Astrocyte (in vitro differentiated cells and primary cell): ENCODE results near the gene TERT. TPM values are rescaled to one million over a fixed set of nuclear protein-coding genes. Genes with fewer than 3 reads are reported as not detected.

Source experiments
- DNase-seq: peaks from one replicate; pipeline ENCODE4 v3.0.0-alpha.2; 2010; ENCODE audit warnings: low read depth
- FAIRE-seq: peaks from 2 replicates; lab custom pipeline; 2011; peaks lifted over from hg19 to GRCh38; lab: Jason Lieb, UNC
- H2AFZ ChIP-seq: 2 replicates; pipeline ENCODE4 v1.6.0; 2012; ENCODE audit warnings: low read depth, low read length, inconsistent platforms
- H3K27ac ChIP-seq: 2 replicates; pipeline ENCODE4 v1.5.1; 2011; ENCODE audit warnings: low read depth, low read length, inconsistent platforms
- H3K27me3 ChIP-seq: 2 replicates; pipeline ENCODE4 v1.6.0; 2011; ENCODE audit warnings: low read length, inconsistent platforms; ENCODE audit not compliant: insufficient read depth
- H3K36me3 ChIP-seq: 2 replicates; pipeline ENCODE4 v1.5.1; 2011; ENCODE audit warnings: low read length, inconsistent platforms; ENCODE audit not compliant: insufficient read depth
- H3K4me1 ChIP-seq: 2 replicates; pipeline ENCODE4 v1.5.1; 2011; ENCODE audit warnings: low read length, inconsistent platforms; ENCODE audit not compliant: insufficient read depth
- H3K4me2 ChIP-seq: 2 replicates; pipeline ENCODE4 v1.6.0; 2012; ENCODE audit warnings: low read length, inconsistent platforms
- H3K4me3 ChIP-seq: 2 replicates; pipeline ENCODE4 v1.5.1; 2011; ENCODE audit warnings: low read depth, mild to moderate bottlenecking, low read length, inconsistent platforms; ENCODE audit not compliant: insufficient read depth
- H3K79me2 ChIP-seq: 2 replicates; pipeline ENCODE4 v1.6.0; 2012; ENCODE audit warnings: mild to moderate bottlenecking, low read length, inconsistent platforms; ENCODE audit not compliant: insufficient read depth
- H3K9ac ChIP-seq: 2 replicates; pipeline ENCODE4 v1.6.0; 2012; ENCODE audit warnings: mild to moderate bottlenecking, low read length, inconsistent platforms
- H3K9me3 ChIP-seq: 2 replicates; pipeline ENCODE4 v1.5.1; 2012; ENCODE audit warnings: low read depth, mild to moderate bottlenecking, low read length, inconsistent platforms; ENCODE audit not compliant: insufficient read depth
- H4K20me1 ChIP-seq: 2 replicates; pipeline ENCODE4 v1.6.0; 2012; ENCODE audit warnings: low read length, inconsistent platforms; ENCODE audit not compliant: insufficient read depth
- H3K27ac Mint-ChIP-seq: one replicate; pipeline ENCODE4 v1.8.0; 2021; ENCODE audit warnings: mild to moderate bottlenecking, mixed read lengths; ENCODE audit not compliant: unreplicated experiment
- H3K27me3 Mint-ChIP-seq: one replicate; pipeline ENCODE4 v1.8.0; 2021; ENCODE audit warnings: low read depth, mixed read lengths; ENCODE audit not compliant: unreplicated experiment
- H3K36me3 Mint-ChIP-seq: one replicate; pipeline ENCODE4 v1.8.0; 2021; ENCODE audit warnings: low read depth, mixed read lengths; ENCODE audit not compliant: unreplicated experiment
- H3K4me1 Mint-ChIP-seq: one replicate; pipeline ENCODE4 v1.8.0; 2021; ENCODE audit warnings: low read depth, mixed read lengths; ENCODE audit not compliant: unreplicated experiment
- H3K4me3 Mint-ChIP-seq: one replicate; pipeline ENCODE4 v1.8.0; 2021; ENCODE audit warnings: mild to moderate bottlenecking, moderate library complexity, mixed read lengths; ENCODE audit not compliant: unreplicated experiment
- H3K9me3 Mint-ChIP-seq: one replicate; pipeline ENCODE4 v1.8.0; 2021; ENCODE audit warnings: mild to moderate bottlenecking, mixed read lengths; ENCODE audit not compliant: unreplicated experiment
- CTCF ChIP-seq: IDR thresholded peaks from 2 replicates; pipeline ENCODE4 v1.5.1; 2011; ENCODE audit warnings: low read depth, mild to moderate bottlenecking, inconsistent platforms, low read length, moderate library complexity; ENCODE audit not compliant: insufficient read depth
- EZH2 ChIP-seq: IDR thresholded peaks from 2 replicates; pipeline ENCODE4 v1.6.1; 2012; ENCODE audit warnings: mild to moderate bottlenecking, low read length, inconsistent platforms; ENCODE audit not compliant: insufficient read depth
- total RNA-seq: library from RNA; stranded (reverse); gene quantifications from 2 replicates; pipeline ENCODE4 v1.2.1, GENCODE V29; 2021

Gene TERT
- total RNA-seq, 1 donor from 2014 or later, result 0.50 TPM

GRCh38 chr5:1210832-1211251 lies 84.0 kb downstream of the TERT start:
- peaks cover 5% of the 10 kb centered on the region for H3K4me1 Mint-ChIP-seq
- Histone ChIP-seq H4K20me1 (no peaks in the 10 kb centered on the region), H3K27me3 (no peaks in the 10 kb centered on the region), H3K79me2 (no peaks in the 10 kb centered on the region), H3K4me1 (no peaks in the 10 kb centered on the region), H3K27ac (no peak overlapping the region), H3K4me2 (no peak overlapping the region), H3K36me3 (no peaks in the 10 kb centered on the region), H3K9me3 (peaks cover 10% of the 10 kb centered on the region), H2AFZ (no peak overlapping the region), H3K9ac (no peak overlapping the region), H3K4me3 (no peak overlapping the region)
- FAIRE-seq (no peak), DNase-seq (no peak)
- peaks cover 2% of the 10 kb centered on the region for H3K36me3 Mint-ChIP-seq
- H3K9me3 Mint-ChIP-seq, result peaks cover under 1% of the 10 kb centered on the region
- peaks cover 33% of the 10 kb centered on the region for H3K27me3 Mint-ChIP-seq
- no peak overlapping the region for H3K27ac Mint-ChIP-seq
- no peak overlapping the region for H3K4me3 Mint-ChIP-seq
- TF ChIP-seq CTCF (no peak), EZH2 (no peak)

GRCh38 chr5:1209896-1210776 lies 84.7 kb downstream of the TERT start:
- Mint-ChIP-seq H3K36me3 (no peaks in the 10 kb centered on the region), H3K27ac (no peak overlapping the region), H3K27me3 (peaks cover 33% of the 10 kb centered on the region), H3K9me3 (no peaks in the 10 kb centered on the region), H3K4me3 (no peak overlapping the region), H3K4me1 (peaks cover 5% of the 10 kb centered on the region)
- DNase-seq (no peak), FAIRE-seq (no peak)
- Histone ChIP-seq H2AFZ (no peak overlapping the region), H3K4me3 (no peak overlapping the region), H3K9me3 (peaks cover 4% of the 10 kb centered on the region), H3K9ac (no peak overlapping the region), H3K27ac (no peak overlapping the region), H3K4me2 (no peak overlapping the region), H3K4me1 (no peaks in the 10 kb centered on the region), H3K27me3 (peaks cover 5% of the 10 kb centered on the region), H4K20me1 (no peaks in the 10 kb centered on the region), H3K79me2 (no peaks in the 10 kb centered on the region), H3K36me3 (no peaks in the 10 kb centered on the region)
- no peak for TF ChIP-seq CTCF

- no peaks in the 10 kb centered on the region for H3K79me2 ChIP-seq
- no peaks in the 10 kb centered on the region for H3K4me1 ChIP-seq
- Mint-ChIP-seq H3K27ac (no peak overlapping the region), H3K4me1 (peaks cover 5% of the 10 kb centered on the region), H3K9me3 (no peaks in the 10 kb centered on the region), H3K4me3 (no peak overlapping the region), H3K27me3 (peaks cover 35% of the 10 kb centered on the region), H3K36me3 (no peaks in the 10 kb centered on the region)
- H3K9ac ChIP-seq, result no peak overlapping the region
- H4K20me1 ChIP-seq, result no peaks in the 10 kb centered on the region
- no peak overlapping the region for H3K4me2 ChIP-seq
- no peak for FAIRE-seq
- H3K27me3 ChIP-seq, result peaks cover 6% of the 10 kb centered on the region
- H3K4me3 ChIP-seq, result no peak overlapping the region
- no peak overlapping the region for H2AFZ ChIP-seq
- peaks cover 4% of the 10 kb centered on the region for H3K9me3 ChIP-seq
- TF ChIP-seq CTCF (no peak), EZH2 (no peak)
- DNase-seq, result no peak
- H3K36me3 ChIP-seq, result no peaks in the 10 kb centered on the region
- no peak overlapping the region for H3K27ac ChIP-seq
These were observed 85.4 kb downstream of the TERT start for GRCh38 chr5:1209489-1209852.
